Measurements from ENCODE around the gene PIEZO2.
"Not testable (repeated sequence)": the region's sequence is repeated elsewhere in the genome, so short reads cannot be mapped to it uniquely, and the experiment has no call there.

PIEZO2 gene

DNA sequence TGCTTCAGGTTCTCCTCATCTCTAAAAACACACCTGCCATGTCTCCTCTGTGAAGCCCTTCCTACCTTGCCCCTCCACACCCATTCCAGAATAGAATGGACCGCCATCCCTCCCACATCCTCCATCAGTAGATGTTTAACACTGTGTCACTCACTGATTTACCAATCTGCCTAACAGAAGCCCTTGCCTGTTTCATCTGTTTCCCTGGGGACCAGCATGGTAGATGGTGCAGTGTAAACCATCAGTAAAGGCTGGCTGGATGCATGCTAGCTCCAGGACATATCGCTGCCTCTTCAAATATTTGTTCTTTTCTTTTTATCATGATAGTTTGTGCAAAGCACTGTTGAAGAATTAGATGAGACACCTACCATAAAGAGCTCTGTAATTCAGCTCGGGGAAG is 271.4 kb downstream of the PIEZO2 start:
- no peak for DNase-seq

DNA sequence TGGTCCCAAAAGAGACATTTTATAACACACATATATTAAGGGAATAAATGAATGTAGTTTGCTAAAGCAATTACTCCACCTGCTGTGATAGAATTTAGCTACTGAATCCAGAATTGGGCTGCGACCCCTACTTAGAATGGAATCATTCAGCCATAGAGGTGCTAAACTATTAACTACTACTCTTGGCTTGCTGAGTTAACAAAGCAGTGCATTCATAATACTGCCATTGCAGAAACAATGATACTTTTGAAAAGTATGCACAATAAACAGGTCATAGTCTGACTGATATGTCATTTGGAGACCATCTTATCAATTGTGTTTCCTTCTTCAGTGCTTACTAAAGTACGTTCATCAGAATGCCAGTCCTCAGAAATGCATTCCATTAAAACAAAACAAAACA is 273.6 kb downstream of the PIEZO2 start:
- no peak for DNase-seq

DNA sequence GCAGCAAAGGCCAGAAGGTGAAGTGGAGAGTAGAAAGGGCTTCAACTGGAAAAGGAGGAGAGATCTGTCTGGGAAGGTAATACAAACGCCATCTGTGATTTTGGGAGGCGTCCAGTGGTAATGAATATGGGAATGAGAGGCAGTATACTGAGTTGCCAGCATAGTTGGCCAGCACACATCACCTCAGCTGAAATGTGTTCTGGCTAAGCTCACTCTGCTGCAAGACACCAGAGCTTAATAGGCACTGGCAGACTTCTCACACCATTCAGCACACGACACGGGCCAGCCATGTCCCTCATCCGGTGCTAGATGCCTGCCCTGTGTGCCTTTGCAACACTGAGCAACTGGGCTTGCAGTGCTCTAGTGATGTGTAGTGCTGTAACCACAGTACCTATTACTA is 277.1 kb downstream of the PIEZO2 start:
- DNase-seq: no peak

DNA sequence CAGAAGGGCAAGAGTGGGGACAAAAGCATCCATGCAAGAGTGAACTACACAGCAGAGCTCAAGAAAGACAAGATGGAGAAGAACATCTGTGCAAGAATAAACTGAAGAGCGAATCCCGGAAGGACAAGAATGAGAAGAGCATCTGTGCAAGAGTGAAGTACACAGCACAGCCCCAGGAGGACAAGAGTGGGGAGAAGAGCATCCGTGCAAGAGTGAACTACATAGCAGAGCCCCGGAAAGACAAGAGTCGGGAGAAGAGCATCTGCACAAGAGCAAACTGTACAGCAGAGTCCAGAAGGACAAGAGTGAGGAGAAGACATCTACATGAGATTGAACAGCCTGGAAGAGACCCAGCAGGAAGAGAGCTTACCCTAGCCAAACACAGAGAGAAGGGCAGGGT is 284.6 kb downstream of the PIEZO2 start:
- no peak for DNase-seq

DNA sequence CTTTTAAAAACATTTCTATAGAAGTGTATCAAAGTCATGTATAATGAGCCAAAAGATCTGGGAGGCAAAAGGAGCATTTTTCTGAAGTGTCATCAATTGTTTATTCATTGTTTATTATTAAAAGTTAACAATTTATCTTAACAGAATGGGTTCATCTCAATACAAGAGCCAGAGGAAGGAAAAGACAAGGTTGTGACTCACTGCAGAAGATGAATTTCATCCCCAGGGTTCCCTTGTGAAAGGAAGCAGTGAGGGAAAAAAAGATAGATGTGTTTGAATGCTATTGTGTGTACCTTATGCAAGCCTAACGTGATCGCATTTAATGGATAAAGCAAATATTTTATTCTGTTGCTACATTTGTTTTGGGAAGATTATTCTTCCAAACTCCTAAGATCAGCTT is 286.3 kb downstream of the PIEZO2 start:
- DNase-seq: no peak

DNA sequence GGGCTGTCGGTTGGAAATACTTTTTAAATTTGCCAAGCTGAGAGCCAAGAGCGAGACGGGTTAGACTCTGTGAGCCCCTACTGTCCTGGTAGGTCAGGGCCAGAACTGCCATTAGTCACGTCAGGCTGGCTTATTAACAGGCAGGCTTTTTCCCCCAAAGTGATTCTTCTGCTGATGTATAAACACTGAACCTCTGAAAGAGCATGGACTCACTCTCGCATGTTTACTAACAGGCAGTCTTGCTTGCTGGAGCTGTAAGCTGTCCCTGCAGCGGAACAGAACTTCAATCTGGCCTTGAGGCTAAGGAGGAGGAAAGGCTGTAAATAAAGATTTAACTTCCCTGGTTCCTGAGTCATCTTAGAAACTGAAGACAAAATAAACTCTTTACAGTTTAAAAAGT is 288.4 kb downstream of the PIEZO2 start:
- no peak for DNase-seq

DNA sequence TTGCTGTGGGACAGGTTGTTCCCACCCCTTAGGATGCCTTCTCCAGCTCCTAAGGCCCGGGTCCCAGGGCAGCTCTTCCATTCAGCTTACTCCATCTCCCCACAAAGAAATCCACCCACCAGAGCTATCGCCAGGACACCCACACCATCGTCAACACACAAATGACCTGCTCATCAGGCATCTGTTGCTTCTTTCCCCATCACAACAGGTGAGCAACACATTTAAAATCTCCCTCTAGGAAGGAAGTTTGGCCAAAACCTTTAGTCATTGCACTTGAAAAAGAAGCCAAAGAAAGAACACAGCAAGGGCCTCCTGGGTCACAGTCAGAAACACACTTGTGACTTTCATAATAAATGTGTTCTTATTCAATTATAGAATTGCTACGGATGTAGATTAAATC is 289.0 kb downstream of the PIEZO2 start:
- DNase-seq: no peak

DNA sequence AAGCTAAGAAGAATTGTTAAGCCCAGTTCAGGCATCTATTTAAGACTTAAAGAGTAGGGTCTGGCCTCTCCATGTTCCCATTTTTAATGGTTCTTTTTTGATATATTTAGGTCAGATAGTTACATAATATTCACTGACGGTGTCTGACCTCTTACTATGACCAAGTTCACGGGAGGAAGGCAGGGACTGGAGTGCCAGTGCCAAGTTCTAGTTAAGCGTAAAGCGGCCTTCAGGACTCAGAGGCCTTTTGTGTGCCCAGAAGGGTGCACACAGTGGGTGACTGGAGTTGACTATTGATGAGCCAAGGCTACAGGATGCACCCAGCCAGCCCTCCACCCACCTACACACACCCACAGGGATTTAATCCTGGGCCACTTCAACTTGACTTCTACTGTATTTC is 290.9 kb downstream of the PIEZO2 start:
- DNase-seq: no peak

DNA sequence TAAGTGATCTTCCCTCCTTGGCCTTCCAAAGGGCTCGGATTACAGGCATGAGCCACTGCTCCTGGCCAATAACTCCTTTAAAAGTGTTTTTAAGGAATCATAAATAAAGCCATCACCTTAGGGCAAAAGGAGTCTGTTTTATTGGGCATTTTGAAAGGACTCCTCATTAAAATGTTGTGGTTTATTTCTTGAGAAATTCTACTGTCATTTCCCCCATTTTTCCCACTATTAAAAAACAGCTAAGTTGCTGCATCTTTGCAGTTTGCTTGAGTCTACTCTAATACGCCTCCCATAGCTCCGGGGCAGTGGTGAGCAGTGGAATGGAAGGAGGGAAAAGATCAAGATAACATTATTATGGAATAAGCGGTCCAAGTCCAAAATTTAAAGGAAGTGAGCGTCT is 293.2 kb downstream of the PIEZO2 start:
- DNase-seq: no peak

DNA sequence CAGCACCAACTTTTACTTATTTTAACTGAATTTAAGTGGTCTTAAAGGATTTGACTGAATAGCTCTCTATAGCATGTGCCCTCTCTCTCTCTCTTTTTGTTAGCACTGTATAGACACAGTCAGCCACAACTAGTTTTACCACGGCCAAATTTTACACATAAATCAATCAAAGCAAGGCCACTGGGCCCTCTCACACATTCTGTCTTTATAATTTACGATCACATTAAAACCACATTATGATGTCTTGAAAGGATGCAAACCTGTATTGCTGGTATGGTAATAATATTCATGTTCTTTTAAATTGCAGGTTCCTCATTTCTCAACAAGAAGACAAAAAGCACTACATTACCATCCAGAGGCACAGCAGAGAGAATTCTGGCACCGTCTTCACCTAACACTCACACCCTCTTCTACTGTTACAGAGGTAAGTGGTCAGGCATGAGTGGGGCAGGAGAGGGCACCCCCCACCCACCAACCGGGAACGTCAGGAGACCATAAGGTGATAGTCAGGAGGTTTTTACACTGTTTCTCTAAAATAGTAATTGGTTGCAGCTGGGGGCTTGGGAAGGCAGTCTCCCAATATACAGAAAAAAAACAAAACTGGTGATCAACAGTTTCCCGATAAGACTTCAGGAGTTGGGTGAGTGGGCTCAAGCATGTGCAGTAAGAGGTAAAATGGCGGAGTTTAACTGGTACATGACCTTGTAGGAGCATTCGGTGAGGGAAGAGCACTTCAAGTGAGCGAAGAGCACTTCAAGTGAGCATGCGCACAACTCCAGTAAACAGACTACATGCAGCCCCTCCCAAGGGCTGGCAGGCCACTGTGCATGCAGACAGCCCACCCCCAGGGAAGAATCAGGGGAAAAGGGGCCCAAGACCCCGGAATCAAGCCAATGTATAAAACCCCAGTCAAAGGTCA is 296.7 kb downstream of the PIEZO2 start:
- DNase-seq: no peak

DNA sequence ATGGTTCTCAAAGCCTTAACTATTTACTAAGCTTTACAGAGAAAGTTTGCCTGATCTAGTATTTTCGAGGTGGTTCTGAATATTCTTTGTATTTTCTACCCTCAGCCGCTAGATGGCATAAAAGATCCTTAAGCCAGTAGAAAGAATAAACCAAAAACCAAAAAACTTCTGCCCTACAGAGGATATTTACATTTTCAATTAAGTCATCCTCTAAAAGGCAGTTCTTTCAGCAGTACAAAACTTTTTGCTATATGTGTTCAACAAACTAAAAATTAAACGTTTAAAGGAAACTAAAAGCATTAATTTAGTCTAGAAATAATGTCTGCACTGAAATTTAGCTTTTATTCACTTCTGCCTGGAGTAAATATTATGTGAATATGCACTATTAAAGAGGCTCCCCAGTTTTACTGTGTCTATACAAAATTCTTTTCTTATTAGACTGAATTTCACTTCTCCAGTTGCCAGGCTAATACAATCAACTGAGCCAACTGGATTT is 297.5 kb downstream of the PIEZO2 start:
- DNase-seq: no peak

DNA sequence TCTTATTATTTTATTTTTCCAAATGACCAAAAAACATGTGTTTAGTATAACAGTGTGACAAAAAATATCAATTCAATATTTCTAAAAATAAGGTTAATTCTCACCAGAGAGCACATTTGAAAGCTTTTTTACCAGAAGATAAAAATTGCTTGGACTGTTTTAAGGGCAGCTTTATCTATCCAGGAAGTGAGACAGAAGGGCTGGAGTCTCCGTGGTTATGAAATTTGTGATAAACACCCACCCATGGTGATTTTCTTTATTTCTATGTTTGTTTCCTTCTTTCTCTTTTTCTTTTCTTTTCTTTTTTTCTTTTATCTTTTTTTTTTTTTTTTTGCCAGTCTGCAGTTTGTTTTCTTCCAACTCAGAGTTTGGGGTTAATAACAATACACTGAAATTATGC is 298.5 kb downstream of the PIEZO2 start:
- DNase-seq: no peak

DNA sequence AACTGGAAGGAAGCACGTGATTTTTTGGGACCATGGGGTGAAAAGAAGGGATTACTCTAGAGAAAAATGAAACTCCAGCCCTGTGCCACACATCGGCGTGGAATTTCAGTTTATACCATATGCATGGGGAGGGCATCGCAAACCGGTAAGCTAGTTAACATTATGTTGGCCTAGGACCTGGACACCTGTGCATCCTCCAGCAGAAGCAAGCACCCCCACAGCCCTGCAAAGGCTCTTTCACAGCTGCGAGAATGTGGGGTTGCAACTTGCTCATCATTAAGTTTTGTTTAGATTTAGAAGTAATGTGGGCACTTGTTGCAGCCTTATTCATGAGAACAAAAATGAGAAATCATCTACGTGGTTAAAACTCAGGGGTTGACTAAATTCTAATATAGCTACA is 299.2 kb downstream of the PIEZO2 start:
- no peak for DNase-seq

DNA sequence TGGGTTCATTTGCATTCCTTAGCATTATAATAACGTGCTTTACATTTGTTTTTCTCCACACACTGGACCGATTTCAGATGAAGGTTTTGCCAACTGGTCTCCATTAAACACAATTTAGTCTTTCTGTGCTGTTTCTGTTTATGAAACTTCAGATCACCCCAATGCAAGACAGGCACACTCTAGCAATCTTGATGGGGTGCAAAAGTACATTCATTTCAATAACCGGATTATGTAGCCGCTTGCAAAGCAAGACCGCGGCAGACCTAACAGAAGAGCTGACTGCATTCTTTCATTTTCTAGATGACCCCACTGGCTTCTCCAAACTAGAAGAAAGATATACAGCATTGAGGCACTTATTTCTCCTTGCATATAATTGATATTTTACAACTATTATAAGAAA is 301.5 kb downstream of the PIEZO2 start:
- DNase-seq: no peak

DNA sequence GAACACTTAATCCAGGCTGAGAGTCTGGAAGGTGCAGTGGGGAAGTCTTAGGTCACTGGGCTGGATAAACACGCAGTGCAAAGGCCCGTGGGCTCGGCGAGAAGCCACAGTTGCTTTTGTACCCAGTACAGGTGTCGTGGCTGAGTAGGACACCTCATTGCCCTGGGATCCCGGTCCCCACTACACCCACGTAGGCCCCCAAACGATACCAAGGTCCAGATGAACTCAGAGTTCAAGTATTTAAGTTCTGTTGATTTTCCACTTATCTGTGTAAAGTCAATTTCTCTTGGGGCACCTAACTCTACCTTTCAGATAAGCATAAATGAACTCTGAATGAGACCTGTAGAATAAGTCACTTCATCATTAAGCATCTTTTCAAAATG is 302.0 kb downstream of the PIEZO2 start:
- no peak for DNase-seq

DNA sequence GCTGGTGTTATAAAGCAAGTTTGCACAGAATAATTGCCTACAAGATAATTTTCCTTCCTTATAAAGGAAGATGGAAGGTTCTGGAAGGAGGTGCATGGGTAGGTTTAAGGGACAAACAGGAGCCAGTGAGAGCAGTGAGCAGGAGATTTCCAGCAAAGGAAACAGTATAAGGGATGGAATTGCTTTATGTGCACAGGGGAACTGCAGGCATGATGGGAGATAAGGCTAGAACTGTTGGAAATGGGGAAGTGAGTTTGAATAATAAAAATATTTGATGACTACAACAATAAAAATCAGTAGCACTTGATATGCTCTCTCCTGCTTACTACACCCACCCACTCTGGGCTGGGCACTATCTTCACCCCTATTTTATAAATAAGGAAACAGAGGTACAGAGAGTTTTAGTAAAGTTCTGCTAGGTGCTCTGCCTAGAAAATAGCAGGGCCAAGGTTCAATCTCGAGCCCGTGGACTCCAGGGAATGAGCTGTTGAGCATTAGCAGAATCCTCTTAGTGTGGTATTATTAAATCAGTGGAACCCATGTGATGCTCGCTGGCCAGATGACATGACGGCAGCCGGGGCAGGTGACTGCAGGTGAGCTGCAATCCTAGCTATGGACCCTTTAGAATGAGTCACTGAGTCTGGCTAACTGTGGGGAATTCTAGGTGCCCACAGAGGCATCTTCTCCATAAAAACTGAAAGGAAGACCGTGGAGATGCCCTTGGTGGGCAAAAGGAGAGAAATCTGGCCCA is 302.5 kb downstream of the PIEZO2 start:
- no peak for DNase-seq

DNA sequence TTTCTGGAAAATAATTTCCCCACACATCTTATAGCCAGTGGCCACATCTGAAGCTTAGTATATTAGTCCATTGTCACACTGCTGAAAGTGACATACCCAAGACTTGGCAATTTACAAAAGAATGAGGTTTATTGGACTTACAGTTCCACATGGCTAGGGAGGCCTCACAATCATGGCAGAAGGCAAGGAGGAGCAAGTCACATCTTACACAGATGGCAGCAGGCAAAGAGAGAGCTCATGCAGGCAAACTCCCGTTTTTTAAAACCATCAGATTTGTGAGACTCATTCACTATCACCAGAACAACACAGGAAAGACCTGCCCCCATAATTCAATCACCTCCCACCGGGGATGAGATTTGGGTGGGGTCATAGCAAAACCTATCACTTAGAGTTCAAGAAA is 303.3 kb downstream of the PIEZO2 start:
- DNase-seq: not testable (repeated sequence)

DNA sequence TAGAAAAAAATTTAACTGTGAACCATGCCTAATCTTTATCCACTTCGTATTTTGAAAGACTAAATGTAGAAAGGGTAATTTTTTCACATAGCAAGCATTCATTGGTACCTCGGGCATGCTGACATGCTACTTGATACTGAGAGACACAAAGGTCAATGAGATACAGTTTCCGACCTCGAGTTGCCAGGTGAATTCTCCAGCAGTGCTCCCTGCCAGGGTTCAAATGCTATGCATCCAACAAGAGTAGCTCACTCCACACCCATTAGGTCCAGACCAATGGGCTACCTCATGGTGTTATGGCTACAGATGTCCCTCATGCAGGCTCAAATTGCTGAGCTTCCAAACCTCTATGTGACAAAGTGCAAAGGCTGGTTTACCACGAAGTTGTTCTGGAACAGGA is 305.8 kb downstream of the PIEZO2 start:
- DNase-seq: no peak

DNA sequence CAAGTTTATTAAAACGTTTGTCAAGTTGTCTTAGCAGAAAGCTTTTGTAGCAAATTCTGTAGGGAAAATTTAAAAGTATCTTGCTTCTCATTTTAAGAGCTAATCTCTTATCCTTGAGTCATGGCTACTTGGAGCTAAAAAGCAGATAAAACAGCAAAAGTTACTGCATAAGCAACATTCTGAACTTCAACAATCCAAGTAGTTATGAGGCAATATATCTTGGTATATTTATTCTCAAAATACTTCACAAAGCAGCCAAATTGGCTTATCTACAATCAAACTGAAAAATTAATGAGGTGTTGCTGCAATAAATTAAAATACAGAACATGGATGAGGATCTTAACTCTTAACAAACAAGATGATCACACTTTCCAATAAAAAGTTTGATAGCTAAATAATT is 306.5 kb downstream of the PIEZO2 start:
- no peak for DNase-seq

DNA sequence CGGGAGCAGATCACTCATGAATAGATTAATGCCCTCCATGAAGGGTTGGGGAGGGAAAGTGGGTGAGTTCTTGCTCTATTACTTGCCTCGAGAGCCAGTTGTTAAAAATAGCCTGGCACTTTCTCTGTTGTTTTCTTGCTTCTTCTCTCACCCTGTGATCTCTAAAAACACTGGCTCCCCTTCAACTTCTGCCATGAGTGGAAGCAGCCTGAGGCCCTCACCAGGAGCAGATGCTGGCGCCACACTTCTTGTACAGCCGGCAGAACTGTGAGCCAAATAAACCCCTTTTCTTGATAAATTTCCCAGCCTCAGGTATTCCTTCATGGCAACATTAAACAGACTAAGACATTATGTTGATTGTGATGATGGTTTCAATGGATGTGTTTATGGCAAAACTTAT is 307.0 kb downstream of the PIEZO2 start:
- DNase-seq: no peak

DNA sequence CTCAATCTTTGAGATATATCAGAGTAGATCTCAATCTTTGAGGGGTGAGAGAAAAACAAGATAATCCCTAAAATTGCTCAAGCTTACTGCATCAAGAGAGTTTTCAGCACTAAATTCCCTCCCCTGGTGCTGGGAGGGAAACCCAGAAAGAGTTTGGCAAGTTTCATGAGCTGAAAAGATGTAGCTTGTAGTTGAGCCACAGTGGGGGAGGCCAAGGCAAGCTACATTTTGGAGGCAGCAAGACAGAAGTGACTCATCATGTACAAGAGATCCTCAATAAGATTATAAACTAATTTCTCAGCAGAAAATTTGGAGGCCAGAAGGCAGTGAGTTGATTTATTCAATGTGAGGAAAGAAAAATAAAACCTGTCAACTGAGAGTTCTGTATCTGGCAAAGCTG is 308.2 kb downstream of the PIEZO2 start:
- DNase-seq: no peak

DNA sequence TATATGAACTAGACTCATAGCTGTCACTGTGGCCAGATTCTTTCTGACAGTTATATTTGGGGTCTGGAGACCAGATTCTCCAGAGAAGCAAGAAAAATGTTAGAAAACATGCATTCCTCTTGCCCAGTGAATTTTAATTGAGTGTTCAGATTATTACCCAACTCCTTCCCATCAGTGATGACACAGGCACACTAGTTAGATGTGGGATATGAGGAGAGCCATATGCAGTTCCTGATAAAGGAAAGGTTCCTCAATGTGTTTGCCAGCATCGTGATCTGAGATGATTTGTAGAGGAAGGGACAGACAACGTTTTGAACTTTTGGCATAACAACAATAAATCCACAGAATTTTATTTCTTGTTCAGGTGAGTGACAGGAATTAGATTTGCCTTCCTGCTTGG is 308.6 kb downstream of the PIEZO2 start:
- no peak for DNase-seq

DNA sequence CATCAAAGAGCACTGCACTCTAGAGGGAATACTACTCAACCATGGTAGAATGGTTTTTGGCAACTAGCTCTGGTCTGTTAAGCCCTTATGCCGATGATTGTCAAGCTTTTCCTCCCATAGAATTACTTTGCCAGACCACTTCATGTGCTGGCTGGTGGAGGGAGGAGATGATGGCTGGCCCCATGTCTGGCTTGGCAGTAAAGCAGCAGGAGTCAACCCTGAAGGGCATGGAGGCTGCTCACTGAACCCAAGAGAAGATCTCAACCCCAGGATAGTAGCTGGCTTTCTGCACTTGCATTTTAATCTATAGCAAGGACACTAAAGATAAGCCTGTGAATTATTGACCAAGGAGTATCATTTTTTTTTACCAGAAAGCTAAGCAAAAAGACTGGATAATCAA is 309.9 kb downstream of the PIEZO2 start:
- DNase-seq: no peak

DNA sequence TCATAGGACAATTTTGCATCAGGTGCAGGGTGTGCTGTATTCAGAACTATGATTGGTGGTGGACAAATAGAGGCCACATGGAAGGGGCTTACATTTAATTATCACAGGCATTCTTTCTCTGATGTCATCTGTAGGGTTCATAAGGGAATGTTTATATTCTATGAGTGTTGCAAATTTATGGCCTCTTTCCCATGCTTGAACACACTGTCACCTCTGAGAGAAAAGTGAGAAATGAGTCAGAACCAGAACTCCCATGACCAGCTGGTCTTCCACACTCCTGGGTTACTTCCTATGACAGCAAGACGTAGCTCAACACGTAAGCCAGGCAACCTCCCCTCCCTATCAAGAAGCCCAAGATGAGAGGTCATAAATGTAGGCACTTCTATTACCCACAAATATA is 310.8 kb downstream of the PIEZO2 start:
- no peak for DNase-seq

Measured in activated CD4-positive, alpha-beta T cell treated with anti-CD3 and anti-CD28 coated beads for 1 hour (primary cell).